ENCODE measurements around the gene GRB7.

- TF ChIP-seq POLR2A (IDR thresholded peaks at IDR 0.05; ENCODE audit: extremely low read depth, insufficient read length) = no peak
- no peak for TF ChIP-seq CTCF (IDR thresholded peaks at IDR 0.05; ENCODE audit: low read depth, low read length)
- TF ChIP-seq MYC (IDR thresholded peaks at IDR 0.05; ENCODE audit: low read depth, low read length) = no peak
- TF ChIP-seq MAX (IDR thresholded peaks at IDR 0.05; ENCODE audit: low read depth, low read length) = no peak
These were observed 48.8 kb upstream of the GRB7 start for GRCh38 chr17:39688945-39689344.
